Activated T-cell treated with anti-CD3 and anti-CD28 coated beads, Interleukin-2, amount 50 U/mL, for 72 hours (primary cell): ENCODE results near the gene TMEM235. TPM values are rescaled to one million over a fixed set of nuclear protein-coding genes. Genes with fewer than 3 reads are reported as not detected.
A peak's percentile ranks its signal among the peaks of the same experiment; 100 is the strongest.

ENCODE experiments used
- ATAC-seq, 2 donors: fragments of 150-1000 bp; cut with Tn5 transposase; replicated peaks in 1 of 2; 2 replicates each; pipeline ENCODE4 v1.10.0; 2021; ENCODE audit warnings: moderate library complexity in 2 of 2, mild to moderate bottlenecking in 1 of 2
- DNase-seq, 2 donors: peaks; one replicate each; pipeline ENCODE4 v3.0.0; 2021 to 2022; ENCODE audit warnings: mixed read lengths in 1 of 2
- H3K27ac Mint-ChIP-seq: one replicate; pipeline ENCODE4 v1.8.0; 2022; ENCODE audit warnings: mild to moderate bottlenecking, moderate library complexity, mixed read lengths
- H3K27me3 Mint-ChIP-seq: one replicate; pipeline ENCODE4 v1.8.0; 2022; ENCODE audit warnings: low read depth, mixed read lengths
- H3K36me3 Mint-ChIP-seq, 2 donors: one replicate each; pipeline ENCODE4 v1.8.0; 2022; ENCODE audit warnings: mixed read lengths in 2 of 2, mild to moderate bottlenecking in 1 of 2; ENCODE audit not compliant: insufficient read depth in 2 of 2
- H3K4me1 Mint-ChIP-seq: one replicate; pipeline ENCODE4 v1.8.0; 2022; ENCODE audit warnings: low read depth, mixed read lengths
- H3K4me3 Mint-ChIP-seq, 2 donors: one replicate each; pipeline ENCODE4 v1.8.0; 2022; ENCODE audit warnings: mild to moderate bottlenecking in 2 of 2, mixed read lengths in 2 of 2, moderate library complexity in 2 of 2
- H3K9me3 Mint-ChIP-seq, 2 donors: one replicate each; pipeline ENCODE4 v1.8.0; 2022; ENCODE audit warnings: mixed read lengths in 2 of 2
- total RNA-seq, 2 donors: library from RNA; stranded (reverse); gene quantifications; one replicate each; pipeline ENCODE4 v1.2.3, GENCODE V29; 2022

TMEM235 gene
- total RNA-seq, result not detected

DNA sequence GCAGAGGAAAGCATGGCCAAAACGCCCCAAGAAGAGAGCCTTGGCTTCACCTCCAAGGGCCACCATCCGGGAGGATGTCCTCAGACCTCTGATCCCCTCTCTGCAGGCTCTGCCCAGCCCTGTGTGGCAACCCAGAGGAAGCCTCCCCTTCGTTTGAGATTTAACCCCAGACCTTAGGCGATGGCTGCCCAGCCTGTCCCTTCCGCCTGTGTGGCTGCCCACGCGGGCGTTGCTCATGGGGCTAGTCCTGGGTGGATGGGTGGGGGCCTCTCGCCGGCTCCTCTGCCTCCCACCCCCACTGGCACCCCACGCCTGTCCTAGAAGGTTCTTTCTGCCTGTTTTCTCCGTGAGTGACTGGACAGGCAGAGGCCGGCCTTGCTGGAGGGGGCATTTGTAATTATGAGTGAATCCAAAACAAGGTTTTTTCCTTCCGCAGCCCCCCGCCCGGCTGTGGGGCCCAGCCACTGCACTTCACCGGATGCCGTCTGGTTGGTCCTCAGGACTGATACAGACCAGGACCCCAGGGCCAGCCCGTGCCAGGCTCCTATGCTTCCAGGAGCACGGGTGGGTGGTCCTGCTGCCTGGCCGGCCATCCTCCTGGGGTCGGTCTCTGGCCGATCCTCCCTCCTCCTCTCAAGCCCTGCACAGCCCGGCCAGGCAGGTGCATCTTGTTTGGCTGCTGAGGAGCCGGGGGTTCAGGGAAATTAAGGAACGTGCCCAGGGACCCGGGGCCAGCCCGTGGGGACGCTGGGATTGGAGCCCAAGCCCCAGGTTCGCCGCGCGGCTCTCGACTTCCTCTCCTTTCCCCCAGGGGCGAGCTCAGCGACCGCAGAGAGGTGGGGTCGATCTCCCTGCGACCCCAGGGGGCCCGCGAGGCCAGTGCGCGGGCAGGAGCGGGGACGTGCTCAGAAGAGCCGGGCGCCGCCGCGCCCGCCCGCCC lies at the start of gene TMEM235:
TSS of gene TMEM235 (plus strand) at position 636 of the 940 bp plus-strand sequence. CDS start 393 bp downstream, outside the sequence.
- Mint-ChIP-seq H3K27ac (no peak within 1 kb of the TSS), H3K4me3 (peak within 1 kb of the TSS; percentile 45 to 76), H3K4me1 (peaks cover 30% of the 10 kb centered on the region), H3K27me3 (peaks cover 31% of the 10 kb centered on the region), H3K36me3 (no peaks in the 10 kb centered on the region), H3K9me3 (no peaks in the 10 kb centered on the region)
- ATAC-seq (peak in 1 of 2 donors; percentile 4), DNase-seq (no peak)

DNA sequence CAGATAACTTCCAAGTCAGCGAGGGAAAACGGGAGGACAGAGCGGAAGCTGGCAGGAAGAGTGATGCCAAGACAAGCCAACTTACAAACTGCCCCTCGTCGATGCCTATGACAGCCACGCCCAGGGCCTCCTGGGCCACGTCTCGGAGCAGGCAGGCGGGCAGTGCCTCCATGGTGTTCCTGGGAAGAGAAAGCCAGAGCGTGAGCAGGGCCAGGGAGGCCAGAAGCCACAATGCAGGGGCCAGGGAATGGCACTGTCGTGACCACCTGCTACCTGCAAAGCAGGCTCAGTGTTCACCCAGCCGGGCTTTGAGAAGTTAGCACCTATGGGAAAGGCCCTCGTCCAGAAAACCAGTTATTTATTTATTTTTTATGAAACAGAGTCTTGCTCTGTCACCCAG lies 48.9 kb upstream of the TMEM235 start:
- no peak overlapping the region for H3K27ac Mint-ChIP-seq
- ATAC-seq, result no peak
- no peak overlapping the region for H3K4me3 Mint-ChIP-seq
- no peaks in the 10 kb centered on the region for H3K27me3 Mint-ChIP-seq
- H3K9me3 Mint-ChIP-seq, result no peaks in the 10 kb centered on the region
- peaks cover 9 to 28% of the 10 kb centered on the region in 2 donors for H3K36me3 Mint-ChIP-seq
- H3K4me1 Mint-ChIP-seq, result peaks cover 51% of the 10 kb centered on the region
- no peak for DNase-seq

DNA sequence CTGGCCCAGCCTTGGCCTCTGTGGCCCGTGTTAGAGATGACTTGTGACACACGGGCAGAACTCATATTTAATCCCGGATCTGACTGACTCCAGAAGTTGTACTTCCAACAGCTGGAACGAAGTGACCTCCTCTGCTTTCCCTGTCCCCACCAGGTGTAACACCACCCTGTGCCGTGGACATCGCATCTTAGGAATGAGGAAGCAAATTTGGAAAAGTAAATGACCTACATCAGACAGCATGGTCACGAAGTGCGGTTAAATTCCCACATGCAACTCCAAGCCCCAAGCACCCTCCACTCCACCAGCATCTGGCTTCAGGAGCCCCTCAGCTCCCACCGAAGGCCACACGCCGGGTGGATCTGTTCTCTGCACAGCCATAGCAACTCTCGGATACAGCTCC lies 47.5 kb upstream of the TMEM235 start:
- Mint-ChIP-seq H3K9me3 (no peaks in the 10 kb centered on the region), H3K4me3 (no peak overlapping the region), H3K27ac (no peak overlapping the region), H3K36me3 (peaks cover 9 to 20% of the 10 kb centered on the region in 2 donors), H3K27me3 (no peaks in the 10 kb centered on the region), H3K4me1 (peaks cover 55% of the 10 kb centered on the region)
- DNase-seq (no peak), ATAC-seq (no peak)

DNA sequence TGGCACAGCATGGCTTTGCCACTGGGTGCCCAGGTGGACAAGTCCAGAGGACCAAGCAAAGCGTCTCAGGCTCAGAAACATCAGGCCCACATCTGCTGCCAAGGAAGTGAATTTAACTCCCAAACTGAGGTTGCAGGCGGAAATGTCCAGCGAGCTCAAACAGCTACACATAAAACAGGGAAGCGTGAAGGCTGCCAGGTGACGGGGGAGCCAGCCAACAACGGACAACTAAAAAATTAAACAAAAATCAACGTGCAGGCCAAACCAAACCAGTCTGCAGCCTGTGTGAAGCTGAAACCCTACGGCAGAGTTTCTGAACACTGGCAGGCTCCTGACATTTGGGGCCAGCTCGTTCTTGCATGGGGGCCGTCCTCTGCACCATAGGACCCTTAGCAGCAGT lies 47.1 kb upstream of the TMEM235 start:
- Mint-ChIP-seq H3K27ac (no peak overlapping the region), H3K4me1 (peaks cover 55% of the 10 kb centered on the region), H3K4me3 (peak overlapping the region in 1 of 2 donors; percentile 8), H3K27me3 (no peaks in the 10 kb centered on the region), H3K9me3 (no peaks in the 10 kb centered on the region), H3K36me3 (peaks cover 9 to 20% of the 10 kb centered on the region in 2 donors)
- DNase-seq (no peak), ATAC-seq (no peak)

DNA sequence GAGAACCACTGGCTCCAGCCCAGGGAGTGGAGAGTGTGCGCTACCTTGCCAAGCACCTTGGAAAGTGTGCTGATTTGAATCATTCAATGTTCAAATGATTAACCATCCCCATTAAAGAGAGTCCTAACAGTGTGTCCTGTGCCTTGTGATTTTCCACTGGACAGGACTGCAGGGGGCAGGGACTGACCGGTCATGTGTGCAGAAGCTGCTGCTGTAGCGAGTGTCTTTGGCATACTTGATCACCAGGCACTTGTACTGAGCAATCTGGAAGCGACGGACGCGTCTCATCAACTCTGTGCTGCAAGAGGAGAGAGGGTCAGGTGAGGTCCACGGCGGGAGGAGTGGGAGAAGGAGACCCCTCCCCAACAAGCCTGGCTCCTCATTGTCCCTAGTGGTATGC lies 46.6 kb upstream of the TMEM235 start:
- H3K9me3 Mint-ChIP-seq, result no peaks in the 10 kb centered on the region
- peaks cover 9 to 20% of the 10 kb centered on the region in 2 donors for H3K36me3 Mint-ChIP-seq
- ATAC-seq (no peak), DNase-seq (no peak)
- peaks cover 56% of the 10 kb centered on the region for H3K4me1 Mint-ChIP-seq
- H3K4me3 Mint-ChIP-seq, result peak overlapping the region; percentile 33 to 46
- H3K27ac Mint-ChIP-seq, result no peak overlapping the region
- H3K27me3 Mint-ChIP-seq, result no peaks in the 10 kb centered on the region

DNA sequence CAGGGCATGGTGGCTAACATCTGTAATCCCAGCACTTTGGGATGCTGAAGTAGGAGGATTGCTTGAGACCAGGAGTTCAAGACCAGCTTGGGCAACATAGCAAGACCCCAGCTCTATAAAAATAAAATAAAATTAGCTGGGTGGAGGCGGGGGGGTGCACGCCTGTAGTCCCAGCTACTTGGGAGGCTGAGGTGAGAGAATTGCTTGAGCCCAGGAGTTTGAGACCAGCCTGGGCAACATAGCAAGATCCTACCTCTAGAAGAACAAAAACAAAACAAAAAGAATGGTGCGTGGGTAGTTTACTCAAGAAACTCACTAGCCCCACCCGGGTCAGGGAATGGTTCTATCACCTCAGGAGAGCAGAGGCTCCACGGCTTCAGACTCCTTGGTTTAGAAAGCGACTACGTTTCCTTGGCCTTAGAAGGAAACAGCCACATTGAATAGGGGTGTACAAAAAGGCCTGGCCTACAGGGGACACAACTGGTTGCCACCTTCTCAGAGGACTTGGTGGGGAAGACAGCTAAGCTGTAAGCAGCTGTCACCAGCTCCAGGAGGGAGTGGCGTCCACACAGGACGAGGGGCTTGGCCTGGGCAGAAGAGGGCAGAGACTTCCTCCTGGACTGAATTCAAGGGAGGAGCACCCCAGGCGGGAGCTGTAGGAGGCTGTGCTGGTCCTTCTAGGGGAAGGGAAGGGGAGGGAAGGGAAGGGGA lies 45.3 kb upstream of the TMEM235 start:
- H3K4me3 Mint-ChIP-seq, result peak overlapping the region; percentile 76 to 89
- DNase-seq (no peak), ATAC-seq (peak in 1 of 2 donors; percentile 1)
- H3K36me3 Mint-ChIP-seq, result peaks cover 3 to 16% of the 10 kb centered on the region in 2 donors
- H3K9me3 Mint-ChIP-seq, result no peaks in the 10 kb centered on the region
- H3K27me3 Mint-ChIP-seq, result no peaks in the 10 kb centered on the region
- peaks cover 54% of the 10 kb centered on the region for H3K4me1 Mint-ChIP-seq
- H3K27ac Mint-ChIP-seq, result peak overlapping the region; percentile 69

DNA sequence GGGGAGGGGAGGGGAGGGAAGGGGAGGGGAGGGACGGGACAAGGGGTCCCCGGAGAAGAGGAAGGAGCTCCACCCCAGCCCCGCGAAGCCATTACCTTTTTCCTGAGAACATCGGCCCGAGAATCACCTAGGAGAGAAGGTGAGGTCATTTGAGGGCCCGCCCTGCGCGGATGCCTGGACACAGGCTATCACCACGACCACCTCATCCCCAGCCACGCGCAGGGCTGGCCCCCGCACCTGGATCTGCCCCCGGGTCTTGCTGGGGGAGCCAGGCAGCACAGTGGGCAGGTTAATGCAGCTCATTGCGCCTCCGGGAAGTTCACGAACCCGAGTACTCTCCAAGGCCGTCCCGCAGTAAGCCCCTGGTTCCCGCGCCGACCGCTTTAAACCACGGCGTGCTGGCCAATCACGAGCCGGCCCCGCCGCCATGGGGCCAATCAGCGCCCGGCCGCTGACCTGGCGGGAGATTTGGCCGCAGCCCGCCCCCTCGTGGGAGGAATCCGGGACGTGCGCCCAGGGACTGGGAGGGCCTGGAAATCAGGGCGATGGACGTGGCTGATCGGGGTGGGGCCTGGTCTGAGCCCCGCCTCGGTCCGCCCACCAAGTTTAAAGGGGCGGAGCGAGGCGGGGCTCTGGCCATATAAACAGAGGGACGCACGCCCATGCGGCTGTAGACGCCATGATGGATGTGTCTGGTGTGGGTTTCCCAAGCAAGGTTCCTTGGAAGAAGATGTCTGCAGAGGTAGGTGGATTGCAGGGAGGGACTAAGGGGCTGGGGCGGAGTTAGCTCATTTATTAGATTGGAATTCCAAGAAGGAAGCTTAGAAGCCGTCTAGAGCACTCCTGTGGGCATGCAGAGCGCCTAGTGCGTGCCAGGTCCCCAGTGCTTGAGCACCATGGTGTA lies 44.5 kb upstream of the TMEM235 start, which contains the start of the genes AFMID and TK1:
TSS of gene AFMID (plus strand) at position 671 of the 904 bp plus-strand sequence. CDS start at position 680, 9 bp downstream.
TSS of gene TK1 (minus strand) at position 361 of the 904 bp plus-strand sequence. CDS start at position 303, 58 bp downstream.
- peaks cover 1 to 19% of the 10 kb centered on the region in 2 donors for H3K36me3 Mint-ChIP-seq
- DNase-seq, result peak; percentile 95 to 96
- peak within 1 kb of the TSS; percentile 69 for H3K27ac Mint-ChIP-seq

DNA sequence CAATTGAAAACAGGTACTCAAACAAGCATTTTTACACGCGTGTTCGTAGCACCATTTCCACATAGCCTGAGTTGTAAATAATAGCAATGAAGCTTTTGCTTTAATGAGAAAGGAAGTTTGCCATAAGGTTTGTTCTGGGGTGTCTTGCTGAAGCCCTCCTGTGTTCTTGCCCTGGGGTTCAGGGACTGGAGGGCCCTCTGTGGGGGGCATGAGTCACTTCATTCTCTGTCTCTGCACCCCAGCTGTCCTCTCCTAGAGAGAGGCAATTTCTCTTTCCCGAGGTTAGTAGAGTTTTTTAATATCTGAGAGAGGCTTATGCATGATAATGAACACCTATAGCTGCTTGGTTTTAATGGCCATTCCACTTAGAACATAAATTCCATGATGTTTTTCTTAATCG lies 34.7 kb upstream of the TMEM235 start:
- no peak for ATAC-seq
- H3K9me3 Mint-ChIP-seq, result no peaks in the 10 kb centered on the region
- no peak for DNase-seq
- H3K4me3 Mint-ChIP-seq, result no peak overlapping the region
- peaks cover 1 to 10% of the 10 kb centered on the region in 2 donors for H3K36me3 Mint-ChIP-seq
- H3K27ac Mint-ChIP-seq, result no peak overlapping the region
- no peaks in the 10 kb centered on the region for H3K27me3 Mint-ChIP-seq
- peaks cover 9% of the 10 kb centered on the region for H3K4me1 Mint-ChIP-seq

More for the DNA sequence above, 44.5 kb upstream of the TMEM235 start, which contains the start of the genes AFMID and TK1:
- peak within 1 kb of the TSS; percentile 76 to 89 for H3K4me3 Mint-ChIP-seq
- peaks cover 48% of the 10 kb centered on the region for H3K4me1 Mint-ChIP-seq
- peak; percentile 95 to 96 for ATAC-seq
- H3K27me3 Mint-ChIP-seq, result no peaks in the 10 kb centered on the region
- H3K9me3 Mint-ChIP-seq, result no peaks in the 10 kb centered on the region

DNA sequence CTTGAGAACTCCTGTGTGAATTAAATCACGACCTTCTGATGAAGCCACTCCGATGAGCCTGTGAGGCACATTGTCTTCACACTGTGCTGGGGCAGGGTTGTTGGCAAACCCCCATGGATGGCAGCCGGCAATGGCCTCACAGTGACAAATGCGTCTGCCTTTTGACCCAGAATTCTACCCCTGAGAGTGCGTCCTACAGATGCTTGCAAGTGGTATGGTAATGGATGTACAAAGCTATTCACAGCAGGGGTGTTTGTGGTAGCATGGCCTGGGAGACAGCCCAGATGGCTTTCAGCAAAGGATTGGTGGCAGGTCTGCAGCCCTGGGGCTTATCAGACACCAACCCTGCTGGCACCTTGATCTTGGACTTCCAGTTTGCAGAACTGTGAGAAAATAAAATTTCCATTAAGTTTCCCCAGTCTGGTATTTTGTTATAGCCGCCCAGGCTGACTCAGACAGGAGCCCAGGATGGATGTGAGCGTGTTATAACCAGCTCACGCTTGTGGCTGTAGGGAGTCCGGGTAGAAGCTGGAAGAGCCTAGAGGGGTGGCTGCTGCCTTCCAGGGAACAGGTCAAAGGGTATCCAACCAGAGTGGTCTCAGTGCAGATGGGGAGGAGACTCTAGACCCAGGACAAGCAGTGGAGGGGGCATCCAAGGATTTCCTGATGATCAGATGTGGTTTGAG lies 34.1 kb upstream of the TMEM235 start:
- H3K27ac Mint-ChIP-seq, result no peak overlapping the region
- ATAC-seq, result no peak

DNA sequence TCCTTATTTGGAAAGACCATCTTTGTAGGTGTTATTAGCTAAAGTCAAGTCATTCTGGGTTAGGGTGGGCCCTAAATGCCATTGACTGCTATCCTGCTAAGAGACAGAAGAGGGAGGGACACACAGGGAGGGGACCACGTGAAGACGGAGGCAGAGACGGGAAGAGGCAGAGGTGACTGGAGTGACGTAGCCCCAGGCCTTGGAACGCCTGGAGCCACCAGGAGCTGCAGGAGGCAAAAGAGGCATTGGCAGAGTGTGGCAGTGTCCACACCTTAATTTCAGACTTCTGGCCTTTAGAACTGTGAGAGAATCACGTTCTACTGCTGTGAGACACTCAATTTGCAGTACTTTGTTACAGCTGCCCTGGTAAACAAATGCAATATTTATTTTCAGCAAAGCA lies 31.0 kb upstream of the TMEM235 start:
- ATAC-seq (no peak), DNase-seq (no peak)
- Mint-ChIP-seq H3K4me3 (no peak overlapping the region), H3K27me3 (no peaks in the 10 kb centered on the region), H3K4me1 (peaks cover 9% of the 10 kb centered on the region), H3K27ac (no peak overlapping the region), H3K9me3 (no peaks in the 10 kb centered on the region), H3K36me3 (peaks cover 0 to 3% of the 10 kb centered on the region in 2 donors)

More for the DNA sequence above, 34.1 kb upstream of the TMEM235 start:
- no peak for DNase-seq
- no peaks in the 10 kb centered on the region for H3K27me3 Mint-ChIP-seq
- H3K4me1 Mint-ChIP-seq, result peaks cover 9% of the 10 kb centered on the region
- H3K4me3 Mint-ChIP-seq, result no peak overlapping the region
- no peaks in the 10 kb centered on the region for H3K9me3 Mint-ChIP-seq
- peaks cover 1 to 7% of the 10 kb centered on the region in 2 donors for H3K36me3 Mint-ChIP-seq

DNA sequence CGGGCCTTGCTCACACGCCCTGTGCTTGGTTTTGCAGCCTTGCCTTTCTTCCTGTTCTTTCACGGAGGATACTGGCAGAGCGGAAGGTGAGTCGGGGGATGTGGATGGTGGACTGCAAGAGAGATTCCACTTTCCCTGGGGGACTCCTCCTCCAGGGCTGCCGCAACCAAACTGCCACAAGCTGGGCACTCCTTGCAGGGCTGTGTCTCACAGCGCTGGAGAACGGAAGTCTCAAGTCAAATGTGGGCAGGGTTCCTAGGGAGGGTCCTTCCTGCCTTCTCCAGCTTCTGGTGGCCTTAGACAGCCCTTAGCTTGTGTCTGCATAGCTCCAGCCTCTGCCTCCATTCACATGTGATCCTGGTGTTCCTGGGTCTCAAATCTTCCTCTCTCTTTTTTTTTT lies 28.8 kb upstream of the TMEM235 start:
- Mint-ChIP-seq H3K27ac (no peak overlapping the region), H3K27me3 (no peaks in the 10 kb centered on the region), H3K4me1 (peaks cover 9% of the 10 kb centered on the region), H3K9me3 (no peaks in the 10 kb centered on the region), H3K36me3 (no peaks in the 10 kb centered on the region), H3K4me3 (no peak overlapping the region)
- DNase-seq (no peak), ATAC-seq (no peak)
